Left hindlimb (tissue), 1 donor: ENCODE data around the gene TRABD2B.

Experiments
- DNase-seq: peaks from one replicate; pipeline ENCODE4 v3.0.0-alpha.2; 2018

The TRABD2B gene

GRCh38 chr1:47991187-47991586 is 6.0 kb downstream of the TRABD2B start:
- DNase-seq = no peak

GRCh38 chr1:47990286-47990685 is 6.9 kb downstream of the TRABD2B start:
- DNase-seq = no peak

GRCh38 chr1:47987601-47988000 is 9.6 kb downstream of the TRABD2B start:
- DNase-seq = no peak

GRCh38 chr1:47986761-47987200 is 10.4 kb downstream of the TRABD2B start:
- DNase-seq = peak; percentile 83

GRCh38 chr1:47985018-47985417 is 12.2 kb downstream of the TRABD2B start:
- DNase-seq = no peak

- DNase-seq = no peak
Measured at GRCh38 chr1:47984175-47984789, 12.9 kb downstream of the TRABD2B start.

- no peak for DNase-seq
Measured at GRCh38 chr1:47983691-47984090, 13.5 kb downstream of the TRABD2B start.

GRCh38 chr1:47981667-47982350 is 15.4 kb downstream of the TRABD2B start:
- DNase-seq = no peak

GRCh38 chr1:47980501-47980900 is 16.7 kb downstream of the TRABD2B start:
- DNase-seq = no peak

- DNase-seq = no peak
Measured at GRCh38 chr1:47979724-47980123, 17.5 kb downstream of the TRABD2B start.

GRCh38 chr1:47978486-47978885 is 18.7 kb downstream of the TRABD2B start:
- no peak for DNase-seq

GRCh38 chr1:47976728-47977127 is 20.5 kb downstream of the TRABD2B start:
- no peak for DNase-seq

GRCh38 chr1:47976267-47976666 is 20.9 kb downstream of the TRABD2B start:
- no peak for DNase-seq

- DNase-seq = no peak
Measured at GRCh38 chr1:47975302-47975921, 21.8 kb downstream of the TRABD2B start.

- DNase-seq = no peak
Measured at GRCh38 chr1:47972864-47973432, 24.2 kb downstream of the TRABD2B start.

GRCh38 chr1:47971385-47972160 is 25.6 kb downstream of the TRABD2B start:
- DNase-seq = no peak

GRCh38 chr1:47970882-47971281 is 26.3 kb downstream of the TRABD2B start:
- DNase-seq = no peak

GRCh38 chr1:47969478-47969877 is 27.7 kb downstream of the TRABD2B start:
- DNase-seq = no peak

GRCh38 chr1:47968556-47968888 is 28.7 kb downstream of the TRABD2B start:
- DNase-seq = no peak

GRCh38 chr1:47967864-47968555 is 29.2 kb downstream of the TRABD2B start:
- no peak for DNase-seq

- no peak for DNase-seq
Measured at GRCh38 chr1:47965816-47966215, 31.4 kb downstream of the TRABD2B start.

- DNase-seq = no peak
Measured at GRCh38 chr1:47964636-47965035, 32.5 kb downstream of the TRABD2B start.
